ENCODE measurements around the gene SLC26A6.

- TF ChIP-seq HDGF (IDR thresholded peaks at IDR 0.05; ENCODE audit: borderline replicate concordance) (no peak), FOXA1 (IDR thresholded peaks at IDR 0.05) (no peak), ARNT (IDR thresholded peaks at IDR 0.05) (no peak), FOXM1 (IDR thresholded peaks at IDR 0.05; ENCODE audit: borderline replicate concordance) (no peak), LEF1 (IDR thresholded peaks at IDR 0.05; ENCODE audit: borderline replicate concordance) (no peak), SP1 (IDR thresholded peaks at IDR 0.05) (no peak), ELF4 (IDR thresholded peaks at IDR 0.05) (no peak), ZNF384 (IDR thresholded peaks at IDR 0.05) (no peak), TARDBP (IDR thresholded peaks at IDR 0.05) (no peak), BHLHE40 (IDR thresholded peaks at IDR 0.05; ENCODE audit: borderline replicate concordance) (no peak), PKNOX1 (IDR thresholded peaks at IDR 0.05) (no peak), FOXK2 (IDR thresholded peaks at IDR 0.05) (no peak)
Observed at GRCh38 chr3:48612309-48612708, 23.0 kb downstream of the SLC26A6 start.

Measured in HEK293T (cell line).